Calu3 (cell line): Measurements from ENCODE around the gene CUBN. TPM values are rescaled to one million over a fixed set of nuclear protein-coding genes. Genes with fewer than 3 reads are reported as not detected.

Experiments used
- BruUV-seq: library from RNA; stranded (reverse); fragments of 400-500 nt; replicated peaks from 2 replicates; lab custom pipeline; 2021; lab: Mats Ljungman, UMichigan
- CTCF ChIA-PET: fragments of 300-600 bp; sonication (Branson Sonifier 250); formaldehyde crosslinking; loops from one replicate; lab custom pipeline; 2022; ENCODE audit warnings: antibody characterized with exemption; lab: Charles Lee
- DNase-seq: peaks from one replicate; pipeline ENCODE4 v3.0.0; 2022
- H3K27ac Mint-ChIP-seq: one replicate; pipeline ENCODE4 v1.8.0; 2022; ENCODE audit warnings: mixed read lengths; ENCODE audit not compliant: unreplicated experiment
- H3K27me3 Mint-ChIP-seq: one replicate; pipeline ENCODE4 v1.8.0; 2022; ENCODE audit warnings: mixed read lengths; ENCODE audit not compliant: unreplicated experiment
- H3K36me3 Mint-ChIP-seq: one replicate; pipeline ENCODE4 v1.8.0; 2022; ENCODE audit warnings: mild to moderate bottlenecking, moderate library complexity, mixed read lengths; ENCODE audit not compliant: insufficient read depth, unreplicated experiment
- H3K4me1 Mint-ChIP-seq: one replicate; pipeline ENCODE4 v1.8.0; 2022; ENCODE audit warnings: mild to moderate bottlenecking, low read depth, mixed read lengths; ENCODE audit not compliant: unreplicated experiment
- H3K4me3 Mint-ChIP-seq: one replicate; pipeline ENCODE4 v1.8.0; 2022; ENCODE audit warnings: mild to moderate bottlenecking, low read depth, moderate library complexity, mixed read lengths; ENCODE audit not compliant: unreplicated experiment
- H3K9me3 Mint-ChIP-seq: one replicate; pipeline ENCODE4 v1.8.0; 2022; ENCODE audit warnings: low read depth, mixed read lengths; ENCODE audit not compliant: unreplicated experiment
- intact Hi-C: fragments of 100-400 bp; cut with micrococcal nuclease; formaldehyde crosslinking; loops from one replicate; pipeline ENCODE4 v1.10.0; 2022; ENCODE audit not compliant: unreplicated experiment
- total RNA-seq: library from RNA; stranded (reverse); gene quantifications from 2 replicates; pipeline ENCODE4 v1.2.3, GENCODE V29; 2022
- TF ChIP-seq, protein P1 (sequence below): fragments of 200-600 bp; IDR thresholded peaks from one replicate; pipeline ENCODE4 v1.8.0; 2022; ENCODE audit warnings: antibody characterized with exemption; ENCODE audit not compliant: unreplicated experiment

Gene CUBN
- total RNA-seq, 1 experiment from 2014 or later: 0.92 TPM

- Mint-ChIP-seq H3K27me3 (no peaks in the 10 kb centered on the region), H3K27ac (peak overlapping the region; percentile 81), H3K4me3 (no peak overlapping the region), H3K9me3 (no peaks in the 10 kb centered on the region), H3K4me1 (peaks cover 8% of the 10 kb centered on the region), H3K36me3 (no peaks in the 10 kb centered on the region)
- CTCF ChIA-PET: interaction anchor here (0.5 to 1.2 kb wide), 4 partner anchors 63 to 377 kb away, joined by 3 to 4 read pairs (median 3); no protein-coding TSS in a partner anchor
- BruUV-seq: no TSS peak
- intact Hi-C loops: loop anchor here (5.0 kb wide), 1 partner anchor 183 kb away; no protein-coding TSS in a partner anchor
- DNase-seq: peak; percentile 20
- TF ChIP-seq, protein P1, sequence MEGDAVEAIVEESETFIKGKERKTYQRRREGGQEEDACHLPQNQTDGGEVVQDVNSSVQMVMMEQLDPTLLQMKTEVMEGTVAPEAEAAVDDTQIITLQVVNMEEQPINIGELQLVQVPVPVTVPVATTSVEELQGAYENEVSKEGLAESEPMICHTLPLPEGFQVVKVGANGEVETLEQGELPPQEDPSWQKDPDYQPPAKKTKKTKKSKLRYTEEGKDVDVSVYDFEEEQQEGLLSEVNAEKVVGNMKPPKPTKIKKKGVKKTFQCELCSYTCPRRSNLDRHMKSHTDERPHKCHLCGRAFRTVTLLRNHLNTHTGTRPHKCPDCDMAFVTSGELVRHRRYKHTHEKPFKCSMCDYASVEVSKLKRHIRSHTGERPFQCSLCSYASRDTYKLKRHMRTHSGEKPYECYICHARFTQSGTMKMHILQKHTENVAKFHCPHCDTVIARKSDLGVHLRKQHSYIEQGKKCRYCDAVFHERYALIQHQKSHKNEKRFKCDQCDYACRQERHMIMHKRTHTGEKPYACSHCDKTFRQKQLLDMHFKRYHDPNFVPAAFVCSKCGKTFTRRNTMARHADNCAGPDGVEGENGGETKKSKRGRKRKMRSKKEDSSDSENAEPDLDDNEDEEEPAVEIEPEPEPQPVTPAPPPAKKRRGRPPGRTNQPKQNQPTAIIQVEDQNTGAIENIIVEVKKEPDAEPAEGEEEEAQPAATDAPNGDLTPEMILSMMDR: no peak
Observed at GRCh38 chr10:17075533-17076359, 53.9 kb downstream of the CUBN start.

- intact Hi-C loops: no loop called here
- no peaks in the 10 kb centered on the region for H3K36me3 Mint-ChIP-seq
- CTCF ChIA-PET: interaction anchor here (0.7 kb wide), 1 partner anchor 39 kb away, joined by 3 read pairs; no protein-coding TSS in a partner anchor
- H3K4me3 Mint-ChIP-seq: no peak overlapping the region
- H3K9me3 Mint-ChIP-seq: no peaks in the 10 kb centered on the region
- no TSS peak for BruUV-seq
- no peak for DNase-seq
- no peaks in the 10 kb centered on the region for H3K27me3 Mint-ChIP-seq
- TF ChIP-seq, protein P1: no peak
- peaks cover 8% of the 10 kb centered on the region for H3K4me1 Mint-ChIP-seq
- H3K27ac Mint-ChIP-seq: peak overlapping the region; percentile 81
Observed at GRCh38 chr10:17074541-17074847, 55.1 kb downstream of the CUBN start.

DNA sequence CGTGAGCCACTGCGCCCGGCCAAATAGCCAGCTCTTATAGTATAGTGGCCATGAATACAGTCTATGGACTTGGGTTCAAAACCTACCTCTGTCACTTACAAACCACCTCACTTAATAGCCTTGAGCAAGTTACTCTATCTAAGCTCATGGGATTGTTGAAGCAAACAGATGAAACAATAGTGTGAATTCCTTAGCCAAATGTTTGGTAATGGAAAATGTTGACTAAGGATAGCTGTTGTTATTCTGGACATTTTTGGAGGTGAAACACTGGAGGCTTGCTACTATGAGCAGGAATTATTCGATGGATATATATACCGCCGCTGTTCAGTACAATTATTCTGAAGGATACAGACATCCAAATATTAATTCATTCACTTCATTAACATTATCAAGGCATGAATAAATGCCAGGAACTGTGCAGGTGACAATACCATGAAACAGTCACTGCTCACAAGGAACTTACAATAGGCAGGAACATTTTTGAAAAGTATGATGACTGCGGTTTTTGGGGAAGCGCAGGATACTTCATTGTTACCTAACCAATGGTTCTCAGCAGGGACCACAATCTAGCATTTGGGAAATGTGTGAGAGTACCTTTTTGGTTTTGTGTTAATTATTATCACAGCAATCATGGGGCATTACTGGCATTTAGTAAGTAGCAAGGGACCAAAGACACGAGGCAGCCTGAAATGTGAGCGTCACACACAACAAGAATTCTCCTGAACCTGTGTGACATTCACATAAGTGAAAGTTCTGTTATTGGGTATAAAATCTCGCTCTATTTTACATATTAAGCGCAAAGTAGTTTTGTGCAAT lies 55.7 kb downstream of the CUBN start:
- no peaks in the 10 kb centered on the region for H3K27me3 Mint-ChIP-seq
- no peaks in the 10 kb centered on the region for H3K36me3 Mint-ChIP-seq
- no peak overlapping the region for H3K4me3 Mint-ChIP-seq
- intact Hi-C loops: no loop called here
- no peak overlapping the region for H3K27ac Mint-ChIP-seq
- DNase-seq: no peak
- no TSS peak for BruUV-seq
- CTCF ChIA-PET: interaction anchor here (0.7 kb wide), 2 partner anchors 40 to 140 kb away, joined by 3 read pairs; no protein-coding TSS in a partner anchor
- no peaks in the 10 kb centered on the region for H3K9me3 Mint-ChIP-seq
- TF ChIP-seq, protein P1: no peak
- peaks cover 8% of the 10 kb centered on the region for H3K4me1 Mint-ChIP-seq

GRCh38 chr10:17068953-17069352 lies 60.7 kb downstream of the CUBN start:
- DNase-seq: no peak
- Mint-ChIP-seq H3K36me3 (no peaks in the 10 kb centered on the region), H3K27me3 (no peaks in the 10 kb centered on the region), H3K27ac (no peak overlapping the region), H3K9me3 (no peaks in the 10 kb centered on the region), H3K4me1 (peaks cover 37% of the 10 kb centered on the region), H3K4me3 (no peak overlapping the region)
- intact Hi-C loops: no loop called here
- TF ChIP-seq, protein P1: no peak
- BruUV-seq: no TSS peak
- CTCF ChIA-PET: no interaction called here
